Measurements from ENCODE around the gene ECEL1.

Gene ECEL1

DNA sequence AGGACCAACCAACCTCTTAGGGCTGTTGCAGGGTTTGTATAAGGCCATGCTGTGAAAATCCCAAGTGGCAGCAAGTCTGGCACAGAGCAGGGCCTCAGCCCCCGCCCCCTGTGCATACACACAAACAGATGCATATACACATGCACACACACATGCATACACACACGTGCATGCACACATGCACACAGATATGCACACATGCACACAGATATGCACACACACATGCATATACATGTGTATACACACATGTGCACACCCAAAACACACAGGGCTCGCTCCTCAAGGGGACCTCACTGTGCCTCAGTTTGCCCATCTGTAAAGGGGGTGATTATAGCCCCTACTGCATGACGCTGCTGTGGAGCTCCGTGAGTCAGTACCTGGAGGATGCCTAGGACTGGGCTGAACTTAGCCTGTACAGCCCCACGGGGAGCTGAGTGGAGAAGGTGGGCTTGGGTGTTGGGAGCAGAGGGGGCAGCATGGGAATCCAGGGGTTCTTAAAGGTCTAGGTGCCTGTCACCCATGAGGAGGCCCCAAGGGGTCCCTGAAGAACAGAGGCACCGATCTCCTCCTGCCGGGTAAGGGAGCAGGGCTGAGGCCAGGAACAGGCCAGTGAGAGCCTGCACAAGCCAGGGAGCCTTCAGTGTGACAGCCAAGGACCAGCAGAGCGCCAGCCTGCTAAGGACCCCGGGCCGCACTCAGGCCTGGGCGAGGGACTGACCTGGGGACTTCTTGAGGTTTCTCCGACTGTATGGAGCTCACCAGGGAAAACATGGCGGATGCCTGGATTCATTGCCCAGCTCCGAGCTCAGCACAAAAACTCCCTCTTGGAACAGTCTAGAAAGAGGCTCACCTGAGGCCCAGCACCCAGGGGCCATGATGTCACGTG is 55.7 kb downstream of the ECEL1 start:
- no peak overlapping the region for H3K27ac ChIP-seq (ENCODE audit: low read length)
- no peak overlapping the region for H3K4me2 ChIP-seq (ENCODE audit: low read length)
- no peak overlapping the region for H3K4me3 ChIP-seq (ENCODE audit: low read length)
- H3K27me3 ChIP-seq (ENCODE audit: low read depth, low read length) = no peaks in the 10 kb centered on the region
- H3K4me1 ChIP-seq (ENCODE audit: low read length) = no peaks in the 10 kb centered on the region
- H2AFZ ChIP-seq (ENCODE audit: low read depth, low read length) = no peak overlapping the region
- no peaks in the 10 kb centered on the region for H3K36me3 ChIP-seq (replicated peaks; ENCODE audit: low read depth, low read length)
- H3K9ac ChIP-seq (ENCODE audit: low read length) = no peak overlapping the region
- H3K9me3 ChIP-seq (ENCODE audit: insufficient read depth, low read length) = no peaks in the 10 kb centered on the region
- no peaks in the 10 kb centered on the region for H4K20me1 ChIP-seq (ENCODE audit: insufficient read depth, low read length)
- H3K79me2 ChIP-seq (ENCODE audit: low read length) = no peaks in the 10 kb centered on the region
- TF ChIP-seq, protein P1, sequence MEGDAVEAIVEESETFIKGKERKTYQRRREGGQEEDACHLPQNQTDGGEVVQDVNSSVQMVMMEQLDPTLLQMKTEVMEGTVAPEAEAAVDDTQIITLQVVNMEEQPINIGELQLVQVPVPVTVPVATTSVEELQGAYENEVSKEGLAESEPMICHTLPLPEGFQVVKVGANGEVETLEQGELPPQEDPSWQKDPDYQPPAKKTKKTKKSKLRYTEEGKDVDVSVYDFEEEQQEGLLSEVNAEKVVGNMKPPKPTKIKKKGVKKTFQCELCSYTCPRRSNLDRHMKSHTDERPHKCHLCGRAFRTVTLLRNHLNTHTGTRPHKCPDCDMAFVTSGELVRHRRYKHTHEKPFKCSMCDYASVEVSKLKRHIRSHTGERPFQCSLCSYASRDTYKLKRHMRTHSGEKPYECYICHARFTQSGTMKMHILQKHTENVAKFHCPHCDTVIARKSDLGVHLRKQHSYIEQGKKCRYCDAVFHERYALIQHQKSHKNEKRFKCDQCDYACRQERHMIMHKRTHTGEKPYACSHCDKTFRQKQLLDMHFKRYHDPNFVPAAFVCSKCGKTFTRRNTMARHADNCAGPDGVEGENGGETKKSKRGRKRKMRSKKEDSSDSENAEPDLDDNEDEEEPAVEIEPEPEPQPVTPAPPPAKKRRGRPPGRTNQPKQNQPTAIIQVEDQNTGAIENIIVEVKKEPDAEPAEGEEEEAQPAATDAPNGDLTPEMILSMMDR (IDR thresholded peaks at IDR 0.05; ENCODE audit: low read depth, low read length) = no peak
